GM19023 (cell line): ENCODE results near the gene PFDN6.
"Not testable (repeated sequence)": the region's sequence is repeated elsewhere in the genome, so short reads cannot be mapped to it uniquely, and the experiment has no call there.

ENCODE experiments used
- ATAC-seq: cut with Tn5 transposase; IDR thresholded peaks from one replicate; pipeline ENCODE4 v1.9.1; 2021; ENCODE audit warnings: mild to moderate bottlenecking, moderate library complexity; ENCODE audit not compliant: unreplicated experiment

The PFDN6 gene

DNA sequence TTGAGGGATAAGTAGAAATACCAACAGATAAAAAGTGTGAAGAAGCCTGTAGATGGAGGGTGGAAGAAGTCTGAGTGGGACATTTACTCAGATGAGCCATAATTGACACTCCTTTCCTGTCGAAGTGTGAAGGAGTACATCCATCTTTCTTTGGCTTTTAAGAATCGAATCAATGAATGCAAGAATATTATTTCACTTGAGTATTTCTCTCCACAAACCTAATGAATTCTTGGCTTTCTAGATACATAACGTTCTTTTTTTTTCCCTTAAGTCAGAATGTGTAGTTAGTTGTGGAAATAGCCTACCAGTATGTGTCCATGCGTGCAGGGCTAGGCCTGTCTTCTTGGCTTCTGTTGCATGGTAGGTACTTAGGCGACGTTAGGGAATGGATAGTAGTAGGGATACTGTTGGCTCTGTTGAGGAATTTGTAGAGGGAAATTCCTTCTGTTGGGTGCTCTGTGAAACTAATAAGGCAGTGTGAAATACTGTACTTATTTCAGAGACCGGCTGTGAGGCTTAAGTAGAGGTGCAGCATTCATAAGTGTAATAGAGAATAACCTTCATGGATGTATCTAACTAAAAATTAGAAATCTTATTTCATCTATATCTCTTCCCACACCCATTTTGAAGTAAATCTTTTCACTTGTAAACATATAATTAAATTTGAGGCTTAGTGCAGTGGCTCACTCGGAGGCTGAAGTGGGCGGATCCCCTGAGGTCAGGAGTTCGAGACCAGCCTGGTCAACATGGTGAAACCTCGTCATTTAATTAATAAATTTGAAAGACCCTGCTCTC, 16.1 kb upstream of the PFDN6 start:
- no peak for ATAC-seq

DNA sequence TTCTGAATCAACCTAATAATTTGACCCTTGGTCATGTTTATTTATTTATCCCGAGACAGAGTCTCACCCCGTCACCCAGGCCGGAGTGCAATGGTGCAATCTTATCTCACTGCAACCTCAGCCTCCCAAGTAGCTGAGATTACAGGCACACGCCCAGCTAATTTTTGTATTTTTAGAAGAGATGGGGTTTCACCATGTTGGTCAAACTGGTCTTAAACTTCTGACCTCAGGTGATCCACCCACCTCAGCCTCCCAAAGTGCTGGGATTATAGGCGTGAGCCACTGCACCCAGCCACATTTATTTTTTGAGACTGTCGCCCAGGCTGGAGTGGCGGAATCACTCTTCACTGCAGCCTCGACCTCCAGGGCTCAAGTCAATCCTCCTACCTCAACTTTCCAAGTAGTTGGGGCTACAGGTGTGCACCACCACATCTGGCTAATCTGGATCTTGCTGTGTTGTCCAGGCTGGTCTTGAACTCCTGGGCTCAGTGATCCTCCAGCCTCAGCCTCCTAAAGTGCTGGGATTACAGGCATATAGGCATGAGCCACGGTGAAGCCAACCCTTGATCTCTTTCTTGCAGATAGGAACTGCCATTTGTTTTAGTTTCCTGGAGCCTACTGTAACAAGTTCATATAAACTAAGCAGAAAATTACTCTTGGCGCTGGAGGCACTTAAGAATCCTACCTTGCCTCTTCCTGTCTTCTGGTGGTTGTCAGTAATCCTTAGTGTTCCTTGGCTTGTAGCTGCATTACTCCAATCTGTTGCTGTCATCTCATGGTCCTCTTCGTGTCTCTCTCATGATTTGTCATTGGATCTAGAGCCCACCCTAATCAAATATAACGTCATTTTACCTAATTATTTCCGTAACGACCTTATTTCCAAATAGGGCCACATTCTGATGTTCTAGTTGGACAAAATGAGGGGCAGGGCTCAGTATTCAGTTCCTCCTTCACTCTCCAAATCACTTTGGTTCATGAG, 15.2 kb upstream of the PFDN6 start:
- no peak for ATAC-seq

DNA sequence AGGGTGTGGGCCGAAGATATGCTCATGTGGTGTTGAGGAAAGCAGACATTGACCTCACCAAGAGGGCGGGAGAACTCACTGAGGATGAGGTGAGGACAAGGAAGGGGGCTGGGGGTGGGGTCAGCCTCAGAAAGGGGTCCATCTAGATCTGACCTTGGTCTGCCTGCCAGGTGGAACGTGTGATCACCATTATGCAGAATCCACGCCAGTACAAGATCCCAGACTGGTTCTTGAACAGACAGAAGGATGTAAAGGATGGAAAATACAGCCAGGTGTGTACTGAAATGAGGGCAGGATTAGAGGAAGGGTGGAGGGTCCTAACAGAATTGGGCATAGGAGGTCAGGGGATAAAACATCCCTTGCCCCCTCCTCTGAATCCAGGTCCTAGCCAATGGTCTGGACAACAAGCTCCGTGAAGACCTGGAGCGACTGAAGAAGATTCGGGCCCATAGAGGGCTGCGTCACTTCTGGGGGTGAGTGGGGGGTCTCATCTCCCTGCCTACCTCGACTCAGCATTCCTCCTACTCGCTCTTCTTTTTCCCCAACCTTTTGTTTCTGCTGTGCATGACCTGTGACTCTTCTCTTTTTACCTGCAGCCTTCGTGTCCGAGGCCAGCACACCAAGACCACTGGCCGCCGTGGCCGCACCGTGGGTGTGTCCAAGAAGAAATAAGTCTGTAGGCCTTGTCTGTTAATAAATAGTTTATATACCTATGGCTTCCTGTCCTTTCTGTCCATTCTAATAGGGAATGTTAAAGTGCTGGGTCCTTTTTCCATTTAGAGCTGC, 13.4 kb upstream of the PFDN6 start:
- ATAC-seq = not testable (repeated sequence)

DNA sequence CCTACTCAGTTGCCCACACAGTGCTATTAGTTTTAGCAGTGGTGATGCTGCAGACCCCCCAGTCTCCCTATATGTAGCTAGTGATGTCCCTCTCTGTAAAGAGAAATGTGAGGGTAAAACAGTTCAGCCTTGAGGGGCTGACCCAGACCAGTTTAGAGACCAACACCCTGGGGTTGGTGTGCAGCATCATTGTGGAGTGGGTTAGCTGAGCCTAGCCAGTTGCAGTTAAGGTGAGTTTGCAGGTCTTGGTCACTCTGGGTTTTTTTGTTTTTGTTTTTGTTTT, 12.9 kb upstream of the PFDN6 start:
- ATAC-seq = no peak

DNA sequence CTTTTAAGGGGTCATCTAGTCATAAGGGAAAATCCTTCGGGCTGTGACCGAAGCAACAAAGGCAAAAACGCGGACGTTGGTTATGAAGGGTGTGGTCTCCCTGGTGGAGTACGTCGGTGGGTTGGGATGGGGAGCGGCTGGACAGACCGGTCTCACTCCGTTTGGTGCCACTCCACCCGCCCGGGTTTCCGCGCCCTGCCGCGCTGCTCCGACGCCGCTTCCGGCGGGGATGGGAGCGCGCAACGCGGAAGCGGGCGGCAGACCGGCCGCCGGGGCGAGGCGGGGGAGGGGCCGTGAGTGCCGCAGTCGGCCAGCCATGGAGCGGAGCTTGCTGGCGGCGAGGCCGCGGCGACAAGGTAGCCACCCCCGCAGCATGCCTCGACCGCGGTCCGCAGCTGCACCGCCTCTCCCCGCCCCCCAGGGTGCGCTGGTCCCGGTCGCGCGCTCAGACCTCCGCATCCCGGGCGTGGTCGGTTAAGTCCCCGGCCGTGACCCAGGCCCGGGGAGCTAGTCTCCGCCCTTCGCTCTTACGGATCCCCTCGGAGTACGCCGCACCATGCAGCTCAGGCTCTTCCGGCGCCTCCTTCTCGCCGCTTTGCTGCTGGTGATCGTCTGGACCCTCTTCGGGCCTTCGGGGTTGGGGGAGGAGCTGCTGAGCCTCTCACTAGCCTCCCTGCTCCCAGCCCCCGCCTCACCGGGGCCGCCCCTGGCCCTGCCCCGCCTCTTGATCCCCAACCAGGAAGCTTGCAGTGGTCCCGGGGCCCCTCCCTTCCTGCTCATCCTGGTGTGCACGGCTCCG, 12.3 kb upstream of the PFDN6 start, which contains the start of gene B3GALT4:
TSS of gene B3GALT4 (plus strand) at position 260 of the 799 bp plus-strand sequence. CDS start at position 557, 297 bp downstream.
- peak; percentile 59 for ATAC-seq

DNA sequence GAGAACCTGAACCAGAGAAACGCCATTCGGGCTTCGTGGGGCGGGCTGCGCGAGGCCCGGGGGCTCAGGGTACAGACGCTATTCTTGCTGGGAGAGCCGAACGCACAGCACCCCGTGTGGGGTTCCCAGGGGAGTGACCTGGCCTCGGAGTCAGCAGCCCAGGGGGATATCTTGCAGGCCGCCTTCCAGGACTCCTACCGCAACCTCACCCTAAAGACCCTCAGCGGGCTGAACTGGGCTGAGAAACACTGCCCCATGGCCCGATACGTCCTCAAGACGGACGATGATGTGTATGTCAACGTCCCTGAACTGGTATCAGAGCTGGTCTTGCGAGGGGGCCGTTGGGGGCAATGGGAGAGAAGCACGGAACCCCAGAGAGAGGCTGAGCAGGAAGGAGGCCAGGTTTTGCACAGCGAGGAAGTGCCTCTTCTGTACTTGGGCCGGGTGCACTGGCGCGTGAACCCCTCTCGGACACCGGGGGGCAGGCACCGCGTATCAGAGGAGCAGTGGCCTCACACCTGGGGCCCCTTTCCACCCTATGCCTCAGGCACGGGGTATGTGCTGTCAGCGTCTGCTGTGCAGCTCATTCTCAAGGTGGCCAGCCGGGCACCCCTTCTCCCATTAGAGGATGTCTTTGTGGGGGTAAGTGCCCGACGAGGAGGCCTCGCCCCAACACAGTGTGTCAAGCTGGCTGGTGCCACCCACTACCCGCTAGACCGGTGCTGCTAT, 11.6 kb upstream of the PFDN6 start:
- peak; percentile 23 for ATAC-seq

DNA sequence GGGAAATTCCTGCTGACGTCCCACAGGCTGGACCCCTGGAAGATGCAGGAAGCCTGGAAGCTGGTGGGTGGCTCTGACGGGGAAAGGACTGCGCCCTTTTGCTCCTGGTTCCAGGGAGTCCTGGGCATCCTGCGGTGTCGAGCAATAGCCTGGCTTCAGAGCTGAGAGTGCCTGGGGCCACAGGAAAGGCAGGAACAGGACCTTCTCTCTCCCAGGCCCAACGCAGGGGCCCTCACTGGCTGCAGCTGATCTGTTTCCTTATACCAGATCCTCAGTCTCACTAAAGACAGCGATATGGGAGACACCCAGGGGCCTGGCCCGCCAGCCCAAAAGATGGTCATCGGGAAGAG, 11.0 kb upstream of the PFDN6 start:
- ATAC-seq = no peak

DNA sequence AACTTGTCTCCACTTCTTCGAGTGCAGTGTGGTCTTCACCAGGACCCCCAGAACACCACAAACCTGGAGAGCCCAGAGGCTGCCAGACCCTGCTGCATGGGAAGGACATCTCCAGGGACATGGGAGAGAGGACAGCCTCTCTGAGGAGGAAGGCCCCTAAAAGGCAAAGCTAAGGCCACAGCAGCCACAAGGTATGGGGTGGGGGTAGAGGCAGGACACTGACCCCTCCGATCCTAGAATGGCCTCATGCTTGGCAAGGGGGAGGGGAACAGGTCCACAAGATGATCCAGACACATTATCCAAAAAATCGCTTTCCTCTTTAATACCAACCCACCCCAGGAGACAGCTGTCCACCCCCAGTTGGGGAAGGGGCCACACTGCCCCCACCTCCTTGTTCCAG, 10.6 kb upstream of the PFDN6 start:
- ATAC-seq = no peak

DNA sequence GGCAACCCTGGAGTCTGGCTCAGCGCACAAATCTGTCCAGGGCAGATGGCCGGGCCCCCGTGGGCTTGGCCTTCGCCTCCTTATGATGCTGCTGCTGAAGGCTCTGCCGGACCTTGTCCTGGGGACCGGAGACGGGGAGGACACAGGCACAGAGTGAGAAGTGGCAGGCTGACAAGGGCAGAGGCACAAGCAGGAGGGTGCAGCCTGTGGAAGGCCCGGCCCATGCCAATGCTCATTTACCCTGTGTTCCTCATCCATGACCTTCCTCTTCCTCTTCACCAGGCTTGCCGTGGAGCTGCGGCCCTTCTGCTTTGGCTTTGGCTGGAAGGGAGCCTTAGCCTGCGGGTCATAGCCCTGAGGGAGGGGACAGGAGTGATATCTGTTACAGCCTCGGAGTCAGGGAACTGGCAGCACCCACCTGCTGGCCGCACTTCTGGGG, 10.1 kb upstream of the PFDN6 start:
- no peak for ATAC-seq

DNA sequence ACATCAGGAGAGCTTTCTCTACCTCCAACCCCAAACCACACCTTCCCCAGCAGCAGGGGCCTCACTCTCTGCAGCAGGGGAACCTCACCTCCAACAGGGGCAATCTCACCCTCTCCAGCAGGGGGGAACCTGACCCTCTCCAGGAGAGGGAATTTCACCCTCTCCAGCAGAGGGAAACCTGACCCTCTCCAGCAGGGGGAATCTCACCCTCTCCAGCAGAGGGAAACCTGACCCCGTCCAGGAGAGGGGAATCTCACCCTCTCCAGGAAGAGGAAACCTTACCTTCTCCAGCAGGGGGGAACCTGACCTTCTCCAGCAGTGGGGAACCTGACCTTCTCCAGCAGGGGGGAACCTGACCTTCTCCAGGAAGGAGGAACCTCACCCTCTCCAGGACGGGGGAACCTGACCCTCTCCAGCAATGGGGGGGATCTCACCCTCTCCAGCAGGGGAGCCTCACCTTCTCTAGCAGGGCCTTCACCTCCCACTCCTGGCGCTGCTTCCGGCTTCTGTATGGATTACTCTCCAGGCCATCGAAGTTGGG, 9.4 kb upstream of the PFDN6 start:
- no peak for ATAC-seq

DNA sequence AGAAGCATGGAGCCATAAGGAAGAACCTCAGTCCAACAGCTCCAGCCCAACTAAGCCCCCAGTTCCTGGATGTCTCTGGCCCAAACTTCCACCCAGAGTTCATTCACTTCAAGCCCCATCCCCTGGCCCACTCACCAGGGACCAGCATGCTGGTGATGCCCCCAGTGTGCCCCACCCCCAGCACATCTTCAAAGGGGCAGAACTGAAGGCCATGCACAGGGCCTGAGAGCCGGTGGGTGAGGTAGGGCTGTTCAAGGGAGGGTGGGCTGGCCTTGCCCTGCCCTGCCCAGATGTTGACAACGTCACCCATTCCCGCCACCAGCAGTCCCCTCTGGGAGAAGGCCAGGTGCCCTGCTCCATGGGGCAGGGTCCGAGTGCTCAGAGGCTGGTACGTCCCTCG, 8.9 kb upstream of the PFDN6 start:
- no peak for ATAC-seq

DNA sequence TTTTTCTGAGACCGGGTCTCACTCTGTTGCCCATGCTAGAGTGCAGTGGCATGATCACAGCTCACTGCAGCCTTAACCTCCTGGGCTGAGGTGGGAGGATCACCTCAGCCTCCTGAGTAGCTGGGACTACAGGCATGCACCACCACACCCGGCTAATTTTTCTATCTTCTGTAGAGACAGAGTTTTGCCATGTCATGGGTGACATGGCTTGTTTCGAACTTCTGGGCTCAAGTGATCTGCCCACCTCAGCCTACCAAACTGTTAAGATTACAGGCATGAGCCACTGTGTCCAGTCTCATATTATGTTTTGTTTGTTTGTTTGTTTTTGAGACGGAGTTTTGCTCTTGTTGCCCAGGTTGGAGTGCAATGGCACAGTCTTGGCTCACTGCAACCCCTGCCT, 4.2 kb upstream of the PFDN6 start:
- not testable (repeated sequence) for ATAC-seq

DNA sequence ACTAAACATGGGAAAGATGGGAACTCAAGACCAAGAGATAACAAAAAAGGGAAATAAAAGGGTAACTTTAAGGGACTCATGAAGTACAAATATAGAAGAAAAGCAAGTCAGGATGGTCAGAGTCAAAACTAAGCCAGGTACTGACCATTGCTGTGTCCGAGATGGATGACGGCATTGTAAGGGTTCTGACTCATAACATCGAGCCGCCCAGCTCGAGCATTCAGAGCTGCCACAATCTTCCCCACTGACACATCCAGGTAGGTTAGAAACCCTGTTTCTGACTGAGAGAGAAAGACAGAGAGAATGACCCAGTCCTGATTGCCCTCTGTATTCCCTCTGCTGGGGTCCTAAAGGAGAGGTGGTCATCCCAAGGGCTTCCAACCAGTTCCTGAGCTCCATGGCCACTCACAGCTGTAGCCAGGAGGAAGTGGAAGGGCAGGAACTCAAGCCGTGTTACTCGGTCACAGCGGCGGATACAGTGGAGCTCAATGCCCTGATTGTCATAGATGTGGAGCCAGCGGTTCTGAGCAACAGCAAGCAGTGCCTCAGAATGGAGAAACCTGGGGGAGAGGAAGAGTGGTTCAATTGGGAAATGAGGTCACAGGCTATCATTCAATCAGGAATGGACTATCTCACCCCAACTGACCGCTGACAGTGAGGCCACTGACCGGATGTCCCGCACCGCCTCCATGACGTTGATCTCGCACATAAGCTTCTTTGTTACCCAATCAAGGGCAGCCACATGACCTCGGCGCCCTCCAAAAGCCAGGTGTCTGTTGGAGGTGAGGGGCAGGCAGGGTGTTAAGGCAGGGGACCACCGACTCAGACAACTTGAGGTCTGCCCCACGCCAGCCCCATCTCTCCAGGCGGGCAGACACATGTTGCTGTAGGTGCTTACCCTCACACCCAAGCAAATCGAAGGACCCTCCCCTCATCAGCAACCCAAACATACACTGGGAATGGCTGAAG, 2.2 kb upstream of the PFDN6 start:
- ATAC-seq = no peak

DNA sequence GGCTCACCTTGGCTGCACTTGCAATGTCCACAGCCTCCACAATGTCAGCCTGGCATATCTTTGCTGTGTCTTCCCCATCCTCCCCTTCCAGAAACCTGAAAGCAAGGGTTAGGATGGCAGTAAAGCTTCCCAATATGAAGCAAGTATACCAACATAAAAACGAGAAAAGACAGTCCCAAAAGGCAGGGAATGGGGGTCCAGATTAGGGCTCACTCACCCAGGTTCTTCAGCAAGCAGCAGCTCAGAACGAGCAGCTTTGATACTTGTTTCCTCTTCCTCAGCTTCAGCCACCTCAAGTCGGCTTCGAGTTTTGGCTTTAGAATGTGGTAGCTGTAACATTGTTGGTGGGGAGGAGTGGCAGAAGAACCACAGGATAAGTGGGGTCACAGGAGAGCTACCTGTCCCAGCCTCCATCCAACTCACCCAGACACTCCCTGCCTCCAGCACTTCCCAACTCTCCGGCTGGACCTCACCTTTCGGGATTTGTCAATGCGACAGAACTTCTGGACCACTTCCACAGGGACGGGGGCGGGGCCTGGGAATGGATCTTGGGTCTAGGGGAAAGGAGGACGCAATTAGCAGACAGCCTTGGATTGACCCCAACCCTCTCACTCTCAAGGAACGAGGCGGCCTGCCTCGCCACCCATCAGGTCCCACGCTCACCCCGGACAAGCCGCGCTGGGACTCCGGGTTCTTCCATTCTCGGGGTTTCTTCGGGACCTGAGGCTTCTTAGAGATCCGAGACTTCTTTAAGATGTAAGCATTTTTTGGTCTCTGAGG, 1.1 kb upstream of the PFDN6 start:
- ATAC-seq = no peak

DNA sequence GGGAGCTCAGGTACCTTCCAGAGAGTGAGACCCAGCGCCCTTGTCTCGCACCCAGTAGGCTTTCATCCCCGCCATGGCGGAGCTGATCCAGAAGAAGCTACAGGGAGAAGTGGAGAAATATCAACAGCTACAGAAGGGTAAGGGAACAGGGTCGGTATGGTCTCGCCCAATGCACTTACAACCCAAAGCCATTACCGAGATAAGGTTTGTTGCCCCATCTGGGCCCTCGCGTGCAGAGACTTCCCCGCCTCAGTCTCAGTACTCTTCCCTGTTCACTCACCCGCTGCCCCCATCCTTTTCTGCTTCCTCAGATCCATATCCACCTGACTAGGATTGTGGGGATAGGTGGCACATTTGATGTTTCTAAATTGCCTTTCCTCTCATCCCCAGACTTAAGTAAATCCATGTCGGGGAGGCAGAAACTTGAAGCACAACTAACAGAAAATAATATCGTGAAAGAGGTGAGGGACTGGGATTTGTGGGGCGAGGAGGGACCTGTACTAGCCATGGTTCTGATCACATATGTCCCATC, 449 bp downstream of the PFDN6 start:
- no peak for ATAC-seq

DNA sequence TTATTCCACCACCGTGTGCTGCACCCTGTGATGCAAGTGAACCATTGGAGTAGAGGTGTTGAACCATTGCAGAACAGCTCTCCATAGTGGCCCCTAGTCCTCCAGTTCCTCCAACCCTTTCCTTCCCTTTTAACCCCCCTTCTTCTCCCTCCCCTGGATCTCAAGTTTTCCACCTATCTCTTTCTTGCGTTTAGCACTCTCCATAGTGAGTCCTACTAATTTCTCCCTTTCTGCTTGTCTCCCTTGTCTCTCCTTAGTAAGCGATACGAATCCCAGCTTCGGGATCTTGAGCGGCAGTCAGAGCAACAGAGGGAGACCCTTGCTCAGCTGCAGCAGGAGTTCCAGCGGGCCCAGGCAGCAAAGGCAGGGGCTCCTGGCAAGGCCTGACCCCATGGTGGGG, 1.1 kb downstream of the PFDN6 start:
- ATAC-seq = no peak

DNA sequence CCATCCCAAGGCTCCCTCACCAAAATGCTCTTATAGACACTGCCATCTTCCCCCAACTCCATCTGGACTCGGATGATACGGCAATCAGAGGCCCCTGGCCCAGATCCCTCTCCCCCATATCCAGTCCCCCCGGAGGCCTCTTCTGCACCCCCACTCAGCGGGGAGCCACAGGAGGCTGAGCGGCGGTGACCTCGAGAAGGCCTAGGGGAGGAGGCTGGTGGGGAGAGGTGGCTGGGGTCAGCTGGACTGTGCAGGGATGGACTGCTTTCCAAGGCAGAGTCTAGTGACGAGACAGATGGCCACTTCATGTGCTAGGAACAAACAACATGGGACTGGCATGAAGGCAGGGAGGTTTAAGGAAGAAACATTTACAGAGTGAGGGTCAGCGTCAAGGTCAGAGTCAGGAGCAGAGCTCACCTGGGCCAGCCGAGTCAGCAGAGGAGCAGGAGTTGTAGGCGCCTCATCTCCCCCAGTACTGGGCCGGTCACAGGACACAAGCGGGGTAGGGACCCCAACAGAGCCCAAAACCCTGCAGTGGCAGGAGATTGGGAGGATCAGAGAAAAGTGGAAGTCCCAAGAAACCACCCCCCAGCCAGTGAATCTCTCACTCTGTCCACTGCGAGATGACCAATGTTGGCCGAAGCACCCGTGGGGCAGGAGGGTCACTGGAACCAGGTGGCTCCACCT, 3.7 kb downstream of the PFDN6 start:
- ATAC-seq = no peak
